GM18508 (cell line): ENCODE results near the gene LRP10.
"Not testable (repeated sequence)": the region's sequence is repeated elsewhere in the genome, so short reads cannot be mapped to it uniquely, and the experiment has no call there.

Experiments
- ATAC-seq: cut with Tn5 transposase; IDR thresholded peaks from one replicate; pipeline ENCODE4 v1.9.1; 2021; ENCODE audit warnings: moderate number of reproducible peaks; ENCODE audit not compliant: insufficient read depth, unreplicated experiment

The LRP10 gene

DNA sequence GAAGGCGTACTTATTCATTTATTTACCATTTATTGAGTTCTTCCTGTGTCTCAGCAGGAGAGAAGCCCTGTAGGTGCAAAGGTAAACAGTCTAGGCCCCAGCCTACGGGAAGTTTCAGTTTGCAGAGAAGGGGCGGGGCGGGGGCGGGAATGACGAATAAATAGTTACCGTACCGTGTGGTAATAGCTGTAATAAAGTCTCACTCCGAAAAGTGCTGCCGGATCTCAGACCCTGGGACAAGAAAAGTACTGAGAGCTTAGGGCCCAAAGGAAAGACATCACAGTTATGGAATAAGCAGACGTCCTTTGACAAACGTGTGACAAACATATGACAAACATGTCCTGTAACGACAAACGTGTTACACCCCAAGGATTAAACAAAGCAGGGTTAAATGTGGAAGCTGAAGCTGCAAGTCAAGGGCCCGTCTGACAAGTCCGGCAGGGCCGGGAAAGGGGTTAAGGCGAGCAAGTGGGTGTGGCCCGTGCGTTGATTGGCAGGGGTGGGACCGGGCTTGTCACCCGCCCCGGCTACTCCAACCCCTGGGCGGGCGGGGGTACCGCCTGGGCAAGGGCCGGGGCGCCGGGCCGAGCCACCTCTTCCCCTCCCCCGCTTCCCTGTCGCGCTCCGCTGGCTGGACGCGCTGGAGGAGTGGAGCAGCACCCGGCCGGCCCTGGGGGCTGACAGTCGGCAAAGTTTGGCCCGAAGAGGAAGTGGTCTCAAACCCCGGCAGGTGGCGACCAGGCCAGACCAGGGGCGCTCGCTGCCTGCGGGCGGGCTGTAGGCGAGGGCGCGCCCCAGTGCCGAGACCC is at the start of gene LRP10:
Gene LRP10 (plus strand): TSS at position 517 of the 809 bp plus-strand sequence. CDS start 564 bp downstream, outside the sequence.
- ATAC-seq: peak; percentile 37

DNA sequence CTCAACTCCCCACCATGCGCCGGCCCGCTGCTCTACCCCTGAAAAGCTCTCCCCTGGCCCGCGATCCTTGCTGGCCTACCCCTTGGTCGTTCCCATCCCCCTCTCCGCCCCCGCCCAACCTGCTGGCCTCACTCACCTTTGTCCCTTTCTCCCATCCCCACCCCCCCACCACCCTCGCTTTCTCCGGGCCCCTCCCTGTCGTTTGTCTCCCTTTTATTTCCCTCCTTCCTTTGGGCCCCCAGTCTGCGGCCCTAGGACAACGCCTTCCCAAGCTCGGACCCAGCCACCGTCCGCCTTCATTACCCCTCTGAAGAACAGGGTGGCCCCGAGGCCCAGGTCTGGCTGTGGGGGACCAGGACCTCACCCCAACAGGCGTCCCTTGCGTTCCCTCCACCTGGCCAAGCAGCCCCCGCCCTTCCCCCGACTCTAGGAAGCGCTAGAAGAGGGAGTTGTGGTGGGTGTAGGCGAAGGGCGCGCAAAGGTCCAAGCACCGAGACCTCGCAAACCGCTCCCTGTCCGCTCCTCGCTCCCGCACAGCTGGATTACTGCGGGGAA is 49.4 kb upstream of the LRP10 start:
- no peak for ATAC-seq

DNA sequence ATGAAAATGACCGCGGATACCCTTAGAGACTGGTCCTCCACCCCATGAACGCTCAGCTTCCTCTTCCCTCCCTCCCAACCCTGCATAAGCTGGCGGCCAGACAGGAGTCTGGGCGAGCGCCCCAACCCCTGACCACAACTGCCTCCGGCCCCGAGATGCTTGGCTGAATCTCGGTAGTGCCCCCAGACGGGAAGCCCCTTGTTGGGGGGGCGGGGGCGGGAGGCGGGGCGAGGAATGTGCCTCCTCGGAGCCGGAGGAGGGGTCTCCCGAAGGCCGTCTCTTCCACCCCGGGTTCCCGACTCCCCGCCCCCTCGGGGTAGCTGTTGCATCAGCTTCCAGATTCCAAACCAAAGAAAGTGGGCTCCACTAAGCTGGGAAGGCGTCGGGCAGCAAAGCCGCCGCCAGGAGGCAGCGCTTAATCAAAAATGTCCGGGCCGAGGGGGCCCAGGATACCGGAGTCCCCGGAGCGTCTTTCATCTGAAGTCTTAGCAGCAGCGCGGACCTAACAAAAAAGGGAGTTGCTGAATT is 48.9 kb upstream of the LRP10 start:
- ATAC-seq: no peak

DNA sequence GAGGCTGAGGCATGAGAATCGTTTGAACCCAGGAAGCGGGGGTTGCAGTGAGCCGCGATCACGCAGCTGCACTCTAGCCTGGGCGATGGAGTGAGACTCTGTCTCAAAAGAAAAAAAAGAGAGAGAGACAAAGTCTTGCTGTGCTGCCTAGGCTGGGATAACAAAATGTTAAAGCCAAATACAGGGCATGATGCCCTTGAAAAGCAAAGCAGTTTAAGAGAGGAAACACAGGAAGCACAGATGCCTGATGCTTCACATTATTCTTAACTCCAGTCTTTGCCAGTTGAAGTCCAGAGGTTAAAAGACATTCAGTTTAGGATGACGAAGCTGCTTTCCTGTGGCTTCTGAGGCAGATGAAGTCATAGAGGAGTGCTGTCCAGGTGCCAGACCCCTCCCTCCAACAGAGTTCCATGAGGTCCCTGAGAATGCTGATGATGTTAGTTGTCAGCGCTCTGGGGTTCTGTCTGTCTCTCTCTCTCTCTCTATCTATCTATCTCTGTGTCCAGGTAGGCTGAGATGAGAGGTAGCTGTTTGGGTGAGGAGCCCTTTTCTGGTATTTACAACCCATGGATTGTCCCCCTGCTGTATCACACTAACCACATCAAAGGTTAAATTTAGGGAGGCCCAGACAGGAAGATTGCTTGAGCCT is 46.7 kb upstream of the LRP10 start:
- ATAC-seq: no peak

GRCh38 chr14:22829076-22829660 is 42.4 kb upstream of the LRP10 start:
- not testable (repeated sequence) for ATAC-seq

DNA sequence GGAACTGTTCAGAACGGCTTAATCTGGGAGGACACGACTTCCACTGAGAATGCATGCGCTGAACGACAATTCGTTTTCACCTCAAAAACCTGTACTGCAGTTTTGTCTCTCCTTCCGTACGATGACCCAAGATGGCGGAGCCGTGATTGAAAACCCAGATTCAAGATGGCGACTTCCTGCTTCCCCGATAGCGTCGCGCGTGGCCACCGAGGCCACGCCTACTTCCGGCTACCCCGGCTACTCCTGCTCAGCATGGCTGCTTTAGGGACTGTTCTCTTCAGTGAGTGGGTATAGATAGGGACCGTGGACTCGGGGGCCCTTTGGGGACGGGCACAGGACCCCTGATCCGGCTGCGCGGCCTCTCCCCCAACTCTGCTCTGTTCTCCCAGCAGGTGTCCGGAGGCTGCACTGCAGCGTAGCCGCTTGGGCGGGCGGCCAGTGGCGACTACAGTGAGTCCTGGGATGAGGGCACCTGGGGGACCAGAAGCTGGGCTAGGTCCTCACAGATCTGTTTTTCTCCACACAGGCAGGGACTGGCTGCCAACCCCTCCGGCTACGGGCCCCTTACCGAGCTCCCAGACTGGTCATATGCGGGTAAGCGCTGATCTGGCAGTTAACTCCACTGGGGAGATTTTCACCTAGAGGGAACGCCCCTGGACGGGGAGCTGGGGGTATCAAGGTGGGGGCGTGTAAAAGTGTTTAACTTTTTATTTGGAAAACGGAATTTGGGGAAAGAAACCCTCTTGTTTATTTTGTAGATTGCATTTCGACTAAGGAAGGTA is 41.7 kb upstream of the LRP10 start, which contains the start of gene MRPL52:
Gene MRPL52 (plus strand): TSS at position 227 of the 782 bp plus-strand sequence. CDS start 26 bp downstream, at position 253.
- peak; percentile 44 for ATAC-seq

GRCh38 chr14:22830443-22831010 is 41.0 kb upstream of the LRP10 start:
- ATAC-seq: no peak

- no peak for ATAC-seq
These were observed 36.0 kb upstream of the LRP10 start for GRCh38 chr14:22835505-22835904.

GRCh38 chr14:22836301-22837113 is 35.0 kb upstream of the LRP10 start, which contains the start of gene MMP14:
Gene MMP14 (plus strand): TSS chr14:22836585. CDS start chr14:22836818, 233 bp downstream.
- no peak for ATAC-seq

DNA sequence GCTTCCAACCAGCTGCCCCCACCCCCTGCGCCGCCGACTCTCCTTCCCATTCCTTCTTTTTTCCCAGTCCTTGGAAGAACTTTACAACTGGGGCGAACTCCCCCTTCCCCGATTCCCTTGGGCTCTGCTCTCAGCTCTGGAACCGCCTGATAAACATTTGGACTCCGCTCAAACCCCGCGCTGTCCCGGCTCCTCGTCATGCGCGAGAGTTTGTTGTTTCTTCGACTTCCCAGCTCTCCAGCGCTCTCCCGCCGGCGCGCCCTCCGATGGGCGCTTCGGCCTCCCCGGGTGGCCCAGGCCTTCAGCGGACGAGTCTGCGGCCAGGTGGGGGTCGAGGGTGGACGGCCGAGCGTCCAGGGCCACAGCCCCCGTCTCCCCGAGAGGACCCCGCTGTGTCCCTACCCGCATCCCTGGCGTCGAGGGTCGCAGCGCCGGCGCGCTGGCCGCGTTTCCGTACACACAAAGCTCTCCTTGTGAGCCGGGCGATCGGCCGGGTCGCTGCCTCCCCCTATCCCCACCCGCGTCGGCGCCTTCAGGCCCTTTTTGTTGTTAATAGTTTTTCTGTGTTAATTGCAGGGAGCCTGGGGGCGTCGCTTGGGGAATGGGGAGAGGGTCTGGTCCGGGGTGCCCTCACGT is 34.3 kb upstream of the LRP10 start:
- no peak for ATAC-seq

DNA sequence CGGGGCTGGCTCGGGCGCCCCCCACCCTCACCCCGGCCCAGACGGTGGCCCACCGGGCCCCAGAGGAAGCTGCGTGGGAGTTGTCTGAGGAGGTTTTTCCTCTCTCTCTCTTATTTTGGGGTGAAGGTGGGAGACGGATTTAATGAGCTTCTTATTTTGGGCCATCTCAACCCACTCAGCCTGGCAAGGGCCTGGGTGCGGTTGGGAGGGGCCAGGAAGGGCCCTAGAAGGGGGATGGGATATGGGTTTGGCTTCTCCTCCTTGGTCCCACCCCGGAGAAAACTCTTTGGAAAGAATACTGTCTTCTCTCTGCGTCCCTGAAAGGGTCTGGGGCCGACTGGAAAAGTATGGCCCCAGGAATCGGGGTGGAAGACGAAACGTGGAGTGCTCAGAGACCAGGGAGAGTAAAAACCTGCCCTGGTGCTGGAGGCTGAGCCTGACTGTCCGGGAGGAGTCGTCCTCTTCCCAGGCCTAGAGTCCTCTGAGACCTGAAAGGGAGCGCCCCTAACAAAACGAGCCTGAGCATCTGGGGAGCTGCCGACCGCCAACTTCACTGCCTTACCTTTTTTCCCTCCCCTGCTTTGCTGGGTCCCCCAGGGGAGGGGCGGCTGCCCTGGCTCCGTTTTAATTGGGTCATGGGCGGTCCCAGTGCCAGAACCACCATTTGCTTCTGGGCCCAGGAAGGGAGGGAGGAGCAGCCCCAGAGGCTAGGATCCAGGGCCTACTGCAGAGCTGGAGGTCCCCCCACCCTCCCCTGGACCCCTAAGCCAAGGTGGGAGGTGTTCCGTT is 33.6 kb upstream of the LRP10 start:
- ATAC-seq: no peak

- ATAC-seq: no peak
These were observed 32.9 kb upstream of the LRP10 start for GRCh38 chr14:22838631-22839041.

DNA sequence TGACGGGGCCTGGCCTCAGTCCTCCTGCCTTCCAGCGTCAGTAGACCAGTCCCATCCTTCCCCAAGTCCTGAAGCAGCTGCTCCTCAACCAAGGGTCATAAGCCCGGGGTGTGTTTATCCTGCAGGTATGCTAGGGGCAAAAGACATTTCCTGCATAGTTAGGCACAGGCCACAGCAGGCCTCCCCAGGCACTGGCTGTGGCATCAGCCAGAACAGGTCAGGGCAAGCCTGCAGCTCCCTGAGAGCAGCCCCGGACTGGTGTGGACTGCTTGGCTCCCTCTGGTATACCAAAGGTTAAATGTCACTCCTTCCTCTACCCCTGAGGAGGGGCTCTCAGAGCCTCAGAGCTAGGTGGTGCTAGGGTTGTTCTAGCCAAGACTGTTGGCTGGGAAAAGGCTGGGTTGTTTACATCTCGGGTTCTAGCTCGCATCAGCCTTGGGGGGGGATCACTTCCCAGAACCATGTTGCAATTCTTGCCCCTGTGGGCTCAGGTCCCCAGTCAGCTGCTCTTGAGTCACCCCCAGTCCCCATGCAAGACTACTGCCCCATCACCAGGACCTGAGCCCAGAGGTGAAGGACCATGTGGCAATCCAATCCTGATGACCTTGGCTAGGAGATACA is 32.3 kb upstream of the LRP10 start:
- ATAC-seq: no peak

GRCh38 chr14:22841311-22841710 is 30.2 kb upstream of the LRP10 start:
- ATAC-seq: no peak

DNA sequence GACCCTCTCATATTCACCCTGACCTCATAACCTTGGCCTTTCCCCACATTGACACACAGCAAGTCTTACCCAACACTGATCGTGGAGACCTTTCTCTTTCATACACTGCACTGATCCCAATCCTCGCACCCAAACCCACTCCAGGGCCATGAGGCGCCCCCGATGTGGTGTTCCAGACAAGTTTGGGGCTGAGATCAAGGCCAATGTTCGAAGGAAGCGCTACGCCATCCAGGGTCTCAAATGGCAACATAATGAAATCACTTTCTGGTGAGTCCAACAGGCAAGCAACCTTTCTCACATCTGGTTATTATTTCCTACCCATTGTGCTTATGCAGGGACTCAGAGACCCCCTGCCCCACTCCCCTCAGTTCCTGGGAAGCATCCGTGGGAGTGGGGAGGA is 29.8 kb upstream of the LRP10 start:
- ATAC-seq: no peak

DNA sequence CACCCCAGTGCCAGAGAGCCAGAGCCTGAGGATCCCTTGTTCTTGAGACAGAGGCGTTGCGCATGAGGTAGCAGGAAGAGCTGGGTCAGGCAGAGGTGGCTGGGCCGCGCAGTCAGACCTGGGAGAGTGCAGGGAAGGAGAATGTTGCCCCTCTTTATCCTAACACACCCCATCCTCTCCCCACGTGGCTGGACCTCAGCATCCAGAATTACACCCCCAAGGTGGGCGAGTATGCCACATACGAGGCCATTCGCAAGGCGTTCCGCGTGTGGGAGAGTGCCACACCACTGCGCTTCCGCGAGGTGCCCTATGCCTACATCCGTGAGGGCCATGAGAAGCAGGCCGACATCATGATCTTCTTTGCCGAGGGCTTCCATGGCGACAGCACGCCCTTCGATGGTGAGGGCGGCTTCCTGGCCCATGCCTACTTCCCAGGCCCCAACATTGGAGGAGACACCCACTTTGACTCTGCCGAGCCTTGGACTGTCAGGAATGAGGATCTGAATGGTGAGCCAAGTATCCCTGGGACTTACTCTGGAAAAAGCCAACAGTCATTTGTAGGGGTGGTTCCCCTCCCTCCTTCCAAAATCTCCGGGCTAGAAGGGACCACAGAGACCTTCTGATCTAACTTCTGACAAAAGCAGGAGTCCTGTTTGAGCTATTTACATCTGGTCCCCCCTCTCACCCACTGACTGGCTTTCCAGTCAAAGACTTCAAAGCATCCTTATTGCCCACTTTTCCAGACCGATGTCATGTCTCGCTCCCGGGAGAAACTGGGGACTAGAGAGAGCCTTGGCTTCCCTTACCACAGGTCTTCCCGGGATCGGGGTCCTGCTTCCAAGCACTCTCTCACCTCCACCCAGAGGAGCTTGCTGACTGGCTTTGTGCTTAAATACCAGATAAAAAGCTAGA is 29.1 kb upstream of the LRP10 start:
- no peak for ATAC-seq
